ENCODE results near the gene MIXL1. TPM values are rescaled to one million over a fixed set of nuclear protein-coding genes. Genes with fewer than 3 reads are reported as not detected.

MIXL1 gene
- total RNA-seq, 1 experiment from 2014 or later: not detected

GRCh38 chr1:226187380-226187779 lies 36.1 kb upstream of the MIXL1 start:
- H3K4me3 ChIP-seq: peak overlapping the region; percentile 98
- H3K4me1 ChIP-seq (replicated peaks; ENCODE audit: insufficient read depth): peaks cover 21% of the 10 kb centered on the region
- peaks cover 13% of the 10 kb centered on the region for H3F3A ChIP-seq (ENCODE audit: insufficient read depth, low read depth)
- H3K9me2 ChIP-seq (ENCODE audit: insufficient read depth): no peaks in the 10 kb centered on the region
- no TSS peak for BruUV-seq (replicated peaks)
- intact Hi-C loops (cut with micrococcal nuclease; ENCODE audit: unreplicated experiment): loop anchor here (5.0 kb wide), 1 partner anchor 195 kb away; no protein-coding TSS in a partner anchor
- H3K27me3 ChIP-seq (ENCODE audit: insufficient read depth, low read depth): no peaks in the 10 kb centered on the region
- TF ChIP-seq CTCF (conservative IDR thresholded peaks at IDR 0.05) (no peak), EZH2 (IDR thresholded peaks at IDR 0.05; ENCODE audit: low read depth) (no peak)
- peaks cover 22% of the 10 kb centered on the region for H4K20me1 ChIP-seq (ENCODE audit: insufficient read depth)
- peak overlapping the region; percentile 61 for H3K27ac ChIP-seq
- no peaks in the 10 kb centered on the region for H3K9me3 ChIP-seq (ENCODE audit: insufficient read depth, low read depth)
- H3K79me2 ChIP-seq (ENCODE audit: low read depth): peaks cover 43% of the 10 kb centered on the region
- no peaks in the 10 kb centered on the region for H3K36me3 ChIP-seq (ENCODE audit: low read depth)
- ChIA-PET CTCF (no interaction called here), POLR2A (ENCODE audit: unreplicated experiment) (no interaction called here)
- no peak for DNase-seq
- peak overlapping the region; percentile 97 for H3K4me2 ChIP-seq
- H2AFZ ChIP-seq: peak overlapping the region; percentile 98

- no peak overlapping the region for H3K4me2 ChIP-seq
- no peak for DNase-seq
- H3K4me1 ChIP-seq (replicated peaks; ENCODE audit: insufficient read depth): no peaks in the 10 kb centered on the region
- no TSS peak for BruUV-seq (replicated peaks)
- H3K4me3 ChIP-seq: no peak overlapping the region
- no peaks in the 10 kb centered on the region for H3K9me3 ChIP-seq (ENCODE audit: insufficient read depth, low read depth)
- no peaks in the 10 kb centered on the region for H3K79me2 ChIP-seq (ENCODE audit: low read depth)
- H3K27me3 ChIP-seq (ENCODE audit: insufficient read depth, low read depth): no peaks in the 10 kb centered on the region
- TF ChIP-seq EZH2 (IDR thresholded peaks at IDR 0.05; ENCODE audit: low read depth) (no peak), CTCF (conservative IDR thresholded peaks at IDR 0.05) (no peak)
- no peaks in the 10 kb centered on the region for H3K9me2 ChIP-seq (ENCODE audit: insufficient read depth)
- H3F3A ChIP-seq (ENCODE audit: insufficient read depth, low read depth): peaks cover 5% of the 10 kb centered on the region
- H4K20me1 ChIP-seq (ENCODE audit: insufficient read depth): no peaks in the 10 kb centered on the region
- POLR2A ChIA-PET (ENCODE audit: unreplicated experiment): interaction anchor here (0.7 kb wide), 1 partner anchor 9 kb away, joined by 8 read pairs; no protein-coding TSS in a partner anchor
- no peak overlapping the region for H2AFZ ChIP-seq
- CTCF ChIA-PET: interaction anchor here (0.6 kb wide), 1 partner anchor 365 kb away, joined by 3 read pairs; no protein-coding TSS in a partner anchor
- no peak overlapping the region for H3K27ac ChIP-seq
- no peaks in the 10 kb centered on the region for H3K36me3 ChIP-seq (ENCODE audit: low read depth)
- intact Hi-C loops (cut with micrococcal nuclease; ENCODE audit: unreplicated experiment): no loop called here
Measured at GRCh38 chr1:226195144-226195543, 28.3 kb upstream of the MIXL1 start.

GRCh38 chr1:226199971-226200370 lies 23.5 kb upstream of the MIXL1 start:
- Histone ChIP-seq H3F3A (ENCODE audit: insufficient read depth, low read depth) (peaks cover 21% of the 10 kb centered on the region), H3K27me3 (ENCODE audit: insufficient read depth, low read depth) (no peaks in the 10 kb centered on the region), H2AFZ (no peak overlapping the region), H3K4me1 (replicated peaks; ENCODE audit: insufficient read depth) (peaks cover 20% of the 10 kb centered on the region), H3K4me3 (no peak overlapping the region), H3K4me2 (no peak overlapping the region), H4K20me1 (ENCODE audit: insufficient read depth) (no peaks in the 10 kb centered on the region), H3K79me2 (ENCODE audit: low read depth) (no peaks in the 10 kb centered on the region), H3K27ac (no peak overlapping the region), H3K9me2 (ENCODE audit: insufficient read depth) (no peaks in the 10 kb centered on the region), H3K9me3 (ENCODE audit: insufficient read depth, low read depth) (no peaks in the 10 kb centered on the region), H3K36me3 (ENCODE audit: low read depth) (no peaks in the 10 kb centered on the region)
- TF ChIP-seq EZH2 (IDR thresholded peaks at IDR 0.05; ENCODE audit: low read depth) (no peak), CTCF (conservative IDR thresholded peaks at IDR 0.05) (no peak)
- BruUV-seq (replicated peaks): no TSS peak
- CTCF ChIA-PET: no interaction called here
- no peak for DNase-seq
- intact Hi-C loops (cut with micrococcal nuclease; ENCODE audit: unreplicated experiment): loop anchor here (5.0 kb wide), 1 partner anchor 132 kb away; no protein-coding TSS in a partner anchor
- POLR2A ChIA-PET (ENCODE audit: unreplicated experiment): no interaction called here

All from PC-9 (cell line).